Measurements from ENCODE around the gene PLA2G12B. TPM values are rescaled to one million over a fixed set of nuclear protein-coding genes. Genes with fewer than 3 reads are reported as not detected.
"Not testable (repeated sequence)": the region's sequence is repeated elsewhere in the genome, so short reads cannot be mapped to it uniquely, and the experiment has no call there.

The PLA2G12B gene
- total RNA-seq, 1 donor from 2014 or later: not detected

GRCh38 chr10:72918352-72918751 lies 36.3 kb downstream of the PLA2G12B start:
- Mint-ChIP-seq H3K4me1 (ENCODE audit: low read depth, unreplicated experiment) (no peaks in the 10 kb centered on the region), H3K36me3 (ENCODE audit: low read depth, unreplicated experiment) (peaks cover 11% of the 10 kb centered on the region), H3K27ac (ENCODE audit: unreplicated experiment) (no peak overlapping the region), H3K4me3 (ENCODE audit: unreplicated experiment) (no peak overlapping the region), H3K27me3 (ENCODE audit: low read depth, unreplicated experiment) (no peaks in the 10 kb centered on the region), H3K9me3 (ENCODE audit: unreplicated experiment) (peaks cover 31% of the 10 kb centered on the region)
- H2AFZ ChIP-seq (ENCODE audit: low read depth, low read length): no peak overlapping the region
- TF ChIP-seq EZH2 (IDR thresholded peaks at IDR 0.05; ENCODE audit: insufficient read depth, low read length) (no peak), CTCF (IDR thresholded peaks at IDR 0.05; ENCODE audit: insufficient read depth, low read depth, low read length) (no peak)
- no peak for FAIRE-seq
- no peak overlapping the region for H3K4me2 ChIP-seq (ENCODE audit: low read length)
- no peak for DNase-seq (ENCODE audit: low read depth)
- no peaks in the 10 kb centered on the region for H4K20me1 ChIP-seq (ENCODE audit: insufficient read depth, low read length)
- H3K9me3 ChIP-seq (ENCODE audit: insufficient read depth, low read depth, low read length): peaks cover 3% of the 10 kb centered on the region
- no peaks in the 10 kb centered on the region for H3K79me2 ChIP-seq (ENCODE audit: insufficient read depth, low read length)
- H3K9ac ChIP-seq (ENCODE audit: low read length): no peak overlapping the region
- no peak overlapping the region for H3K27ac ChIP-seq (ENCODE audit: low read depth, low read length)
- H3K27me3 ChIP-seq (ENCODE audit: insufficient read depth, low read length): no peaks in the 10 kb centered on the region
- no peaks in the 10 kb centered on the region for H3K4me1 ChIP-seq (ENCODE audit: insufficient read depth, low read length)
- H3K36me3 ChIP-seq (ENCODE audit: insufficient read depth, low read length): no peaks in the 10 kb centered on the region
- no peak overlapping the region for H3K4me3 ChIP-seq (ENCODE audit: insufficient read depth, low read depth, low read length)

- not testable (repeated sequence) for H3K27ac ChIP-seq (ENCODE audit: low read depth, low read length); H3K9ac ChIP-seq (ENCODE audit: low read length); H3K4me3 ChIP-seq (ENCODE audit: insufficient read depth, low read depth, low read length); H3K9me3 ChIP-seq (ENCODE audit: insufficient read depth, low read depth, low read length); H3K36me3 ChIP-seq (ENCODE audit: insufficient read depth, low read length); H2AFZ ChIP-seq (ENCODE audit: low read depth, low read length); H3K27ac Mint-ChIP-seq (ENCODE audit: unreplicated experiment); H3K4me3 Mint-ChIP-seq (ENCODE audit: unreplicated experiment); H3K27me3 ChIP-seq (ENCODE audit: insufficient read depth, low read length); FAIRE-seq; H3K4me1 Mint-ChIP-seq (ENCODE audit: low read depth, unreplicated experiment); H3K4me1 ChIP-seq (ENCODE audit: insufficient read depth, low read length); H3K4me2 ChIP-seq (ENCODE audit: low read length); H4K20me1 ChIP-seq (ENCODE audit: insufficient read depth, low read length); DNase-seq (ENCODE audit: low read depth); H3K27me3 Mint-ChIP-seq (ENCODE audit: low read depth, unreplicated experiment); H3K79me2 ChIP-seq (ENCODE audit: insufficient read depth, low read length)
- Mint-ChIP-seq H3K36me3 (ENCODE audit: low read depth, unreplicated experiment) (peaks cover 14% of the 10 kb centered on the region), H3K9me3 (ENCODE audit: unreplicated experiment) (peaks cover 31% of the 10 kb centered on the region)
These were observed 36.7 kb downstream of the PLA2G12B start for GRCh38 chr10:72917803-72918332.

GRCh38 chr10:72917201-72917600 lies 37.4 kb downstream of the PLA2G12B start:
- H3K4me3 ChIP-seq (ENCODE audit: insufficient read depth, low read depth, low read length); H3K9me3 ChIP-seq (ENCODE audit: insufficient read depth, low read depth, low read length); FAIRE-seq; H3K27me3 Mint-ChIP-seq (ENCODE audit: low read depth, unreplicated experiment); H3K27ac Mint-ChIP-seq (ENCODE audit: unreplicated experiment); H3K4me3 Mint-ChIP-seq (ENCODE audit: unreplicated experiment); H4K20me1 ChIP-seq (ENCODE audit: insufficient read depth, low read length); H2AFZ ChIP-seq (ENCODE audit: low read depth, low read length); H3K4me2 ChIP-seq (ENCODE audit: low read length); H3K4me1 Mint-ChIP-seq (ENCODE audit: low read depth, unreplicated experiment); H3K27me3 ChIP-seq (ENCODE audit: insufficient read depth, low read length); H3K4me1 ChIP-seq (ENCODE audit: insufficient read depth, low read length); H3K9ac ChIP-seq (ENCODE audit: low read length); H3K36me3 ChIP-seq (ENCODE audit: insufficient read depth, low read length); H3K79me2 ChIP-seq (ENCODE audit: insufficient read depth, low read length); H3K27ac ChIP-seq (ENCODE audit: low read depth, low read length): not testable (repeated sequence)
- DNase-seq (ENCODE audit: low read depth): peak; percentile 22
- Mint-ChIP-seq H3K9me3 (ENCODE audit: unreplicated experiment) (peaks cover 26% of the 10 kb centered on the region), H3K36me3 (ENCODE audit: low read depth, unreplicated experiment) (peaks cover 12% of the 10 kb centered on the region)

Measured in astrocyte (in vitro differentiated cells and primary cell).